ENCODE measurements around the gene HTR5A.
"Not testable (repeated sequence)": the region's sequence is repeated elsewhere in the genome, so short reads cannot be mapped to it uniquely, and the experiment has no call there.

HTR5A gene

DNA sequence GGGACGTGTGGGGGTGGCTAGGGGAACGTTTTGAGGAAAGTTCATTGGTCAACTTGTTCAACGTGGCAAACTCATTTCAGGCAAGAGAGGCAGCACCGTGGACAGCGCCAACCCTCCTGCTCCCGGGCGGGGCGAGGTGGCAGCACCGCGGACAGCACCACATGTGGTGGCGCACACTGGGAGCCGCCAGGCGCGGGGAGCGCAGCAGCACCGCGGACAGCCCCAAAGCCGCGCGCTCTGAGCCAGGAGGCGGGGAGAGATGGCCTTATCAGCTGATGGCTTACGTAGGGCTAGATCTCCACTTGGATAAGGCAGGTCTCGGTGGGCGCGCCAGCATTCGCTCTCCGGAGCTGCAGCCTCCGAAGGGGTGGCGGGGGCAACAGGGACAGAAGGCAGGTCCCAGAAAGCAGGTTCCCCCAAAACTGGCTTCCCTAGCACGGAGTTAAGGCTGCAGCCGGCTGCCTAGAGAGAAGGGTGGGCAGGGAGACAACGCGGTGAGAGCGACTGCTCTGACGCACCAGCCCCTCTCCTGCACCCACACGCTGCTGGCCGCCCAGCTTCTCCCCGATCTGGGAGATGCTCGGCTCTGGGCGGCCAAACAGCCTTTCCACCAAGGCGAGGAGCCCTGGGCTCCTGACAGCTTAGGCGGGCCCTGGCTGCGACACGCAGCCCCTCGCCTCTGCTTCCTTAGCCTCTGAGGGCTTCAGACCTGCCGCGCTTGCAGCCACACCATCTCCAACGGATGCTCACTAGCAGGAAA is at the start of gene HTR5A:
TSS of gene HTR5A (plus strand) at position 333 of the 760 bp plus-strand sequence. CDS start 576 bp downstream, outside the sequence.
- peak; percentile 76 for DNase-seq

GRCh38 chr7:155020996-155021395 is 49.1 kb upstream of the HTR5A start:
- DNase-seq, result no peak

- no peak for DNase-seq
Observed at GRCh38 chr7:155021699-155022145, 48.4 kb upstream of the HTR5A start.

- no peak for DNase-seq
Observed at GRCh38 chr7:155027879-155028278, 42.2 kb upstream of the HTR5A start.

DNA sequence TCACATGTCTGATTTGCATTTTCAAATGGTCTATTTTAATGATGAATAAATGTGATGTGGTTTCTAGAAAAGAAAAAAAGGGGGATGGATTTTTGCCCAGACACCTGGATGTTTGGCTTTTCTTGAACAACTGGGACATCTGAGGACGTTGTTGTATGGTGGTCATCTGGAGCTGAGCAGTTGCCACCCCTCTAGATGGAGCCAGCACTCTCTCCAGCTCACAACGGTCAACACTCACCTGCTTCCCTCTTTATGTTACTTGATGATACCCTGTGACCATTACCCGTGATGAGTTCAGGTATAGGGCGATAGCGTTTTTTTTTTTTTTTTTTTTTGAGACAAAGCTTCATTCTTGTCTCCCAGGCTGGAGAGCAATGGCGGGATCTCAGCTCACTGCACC is 37.1 kb upstream of the HTR5A start:
- no peak for DNase-seq

- not testable (repeated sequence) for DNase-seq
Observed at GRCh38 chr7:155034495-155034894, 35.6 kb upstream of the HTR5A start.

DNA sequence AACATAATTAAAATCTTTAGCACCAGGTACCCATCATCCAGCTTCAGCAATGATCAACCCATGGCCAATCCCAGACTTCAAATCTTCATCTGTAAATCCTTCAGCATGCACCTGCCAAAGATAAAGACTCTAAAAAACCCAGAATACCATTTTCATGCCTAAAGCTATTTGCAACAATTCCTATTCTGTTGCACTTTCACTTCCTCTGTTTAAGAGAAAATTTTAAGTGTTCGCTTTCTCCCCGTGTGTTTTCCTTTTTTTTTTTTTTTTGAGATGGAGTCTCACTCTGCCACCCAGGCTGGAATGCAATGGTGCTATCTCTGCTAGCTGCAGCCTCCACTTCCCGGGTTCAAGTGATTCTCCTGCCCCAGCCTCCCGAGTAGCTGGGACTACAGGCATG is 31.8 kb upstream of the HTR5A start:
- no peak for DNase-seq

DNA sequence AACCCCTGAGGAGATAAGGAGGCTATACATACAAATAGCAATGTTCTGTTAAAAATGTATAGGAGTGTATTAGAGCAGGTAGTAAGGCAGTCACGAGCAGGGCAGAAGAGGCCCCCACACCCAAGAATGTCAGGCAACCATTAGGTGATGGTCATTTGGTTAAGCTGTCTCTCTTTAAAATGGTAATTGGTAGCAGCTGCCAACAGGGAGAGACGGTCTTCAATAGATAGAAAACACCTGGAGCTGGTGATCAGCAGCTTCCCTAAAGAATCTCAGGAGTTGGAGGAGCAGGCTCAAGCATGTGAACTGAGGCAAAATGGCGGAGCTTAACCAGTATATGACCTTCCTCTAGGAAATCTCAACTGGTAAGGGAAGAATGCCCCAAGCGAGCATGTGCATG is 26.4 kb upstream of the HTR5A start:
- DNase-seq, result no peak

DNA sequence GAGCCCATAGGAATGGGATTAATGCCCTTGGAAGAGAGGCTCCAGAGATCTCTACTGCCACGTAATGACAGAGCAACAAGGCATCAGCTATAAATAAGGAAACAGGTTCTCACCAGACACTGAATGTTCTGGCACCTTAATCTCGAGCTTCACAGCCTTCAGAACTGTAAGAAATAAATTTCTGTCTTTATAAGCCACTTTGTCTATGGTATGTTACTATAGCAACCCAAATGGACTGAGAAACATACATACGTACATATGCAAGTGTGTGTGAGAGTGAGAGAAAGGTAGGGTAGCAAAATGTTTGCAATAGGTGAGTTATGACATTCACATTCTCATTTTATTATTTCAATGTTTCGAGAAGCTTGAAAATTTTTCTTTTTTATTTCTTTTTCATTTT is 22.1 kb upstream of the HTR5A start:
- DNase-seq, result no peak

- DNase-seq, result no peak
Observed at GRCh38 chr7:155051355-155051754, 18.8 kb upstream of the HTR5A start.

- DNase-seq, result no peak
Observed at GRCh38 chr7:155053002-155053401, 17.1 kb upstream of the HTR5A start.

GRCh38 chr7:155054761-155055160 is 15.4 kb upstream of the HTR5A start:
- no peak for DNase-seq

- DNase-seq, result no peak
Observed at GRCh38 chr7:155057076-155057475, 13.0 kb upstream of the HTR5A start.

DNA sequence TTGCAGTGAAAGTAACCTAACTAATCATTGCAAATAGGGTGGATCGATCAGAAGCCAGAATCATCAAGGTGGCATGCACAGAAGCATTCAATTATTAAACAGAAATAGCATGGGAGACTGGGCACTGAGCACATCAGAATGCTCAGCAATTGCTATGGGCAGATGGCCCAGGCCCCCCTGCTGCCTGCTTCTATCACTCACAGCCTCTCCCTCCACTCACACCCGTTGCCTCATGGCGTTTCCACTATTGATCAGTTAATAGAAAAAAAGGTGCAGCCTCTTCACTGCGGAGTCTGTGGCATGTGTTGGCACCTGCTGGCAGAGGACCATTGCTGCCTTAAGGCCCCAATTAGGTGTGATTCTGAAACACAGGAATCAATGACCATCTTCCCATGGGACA is 11.2 kb upstream of the HTR5A start:
- DNase-seq, result no peak

DNA sequence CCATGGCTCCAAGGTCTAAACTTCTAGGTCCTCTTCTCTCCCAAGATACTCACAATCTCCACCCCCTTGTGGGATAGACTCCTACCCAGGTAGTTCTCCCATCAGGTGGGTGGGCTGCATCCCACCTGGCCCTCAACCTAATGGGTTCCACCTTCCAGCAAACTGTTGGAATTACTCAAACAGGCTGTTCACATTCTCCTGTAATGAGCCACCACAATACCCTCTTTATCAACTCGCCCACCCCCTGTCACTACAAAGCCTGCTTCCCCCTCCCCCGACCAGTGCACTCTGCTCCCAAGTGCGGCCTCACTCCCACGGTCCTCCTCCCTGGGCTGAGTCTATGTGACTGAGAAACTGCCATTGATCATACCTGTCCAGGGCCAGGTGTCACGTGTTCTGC is 10.4 kb upstream of the HTR5A start:
- no peak for DNase-seq

- DNase-seq, result no peak
Observed at GRCh38 chr7:155062411-155062810, 7.7 kb upstream of the HTR5A start.

- no peak for DNase-seq
Observed at GRCh38 chr7:155064186-155064585, 5.9 kb upstream of the HTR5A start.

GRCh38 chr7:155066417-155066950 is 3.6 kb upstream of the HTR5A start:
- no peak for DNase-seq

GRCh38 chr7:155071121-155071651 is 1.1 kb downstream of the HTR5A start:
- DNase-seq, result no peak

GRCh38 chr7:155071916-155072571 is 1.9 kb downstream of the HTR5A start:
- DNase-seq, result no peak

- no peak for DNase-seq
Observed at GRCh38 chr7:155073922-155074321, 3.8 kb downstream of the HTR5A start.

- no peak for DNase-seq
Observed at GRCh38 chr7:155084021-155084420, 13.9 kb downstream of the HTR5A start.

DNA sequence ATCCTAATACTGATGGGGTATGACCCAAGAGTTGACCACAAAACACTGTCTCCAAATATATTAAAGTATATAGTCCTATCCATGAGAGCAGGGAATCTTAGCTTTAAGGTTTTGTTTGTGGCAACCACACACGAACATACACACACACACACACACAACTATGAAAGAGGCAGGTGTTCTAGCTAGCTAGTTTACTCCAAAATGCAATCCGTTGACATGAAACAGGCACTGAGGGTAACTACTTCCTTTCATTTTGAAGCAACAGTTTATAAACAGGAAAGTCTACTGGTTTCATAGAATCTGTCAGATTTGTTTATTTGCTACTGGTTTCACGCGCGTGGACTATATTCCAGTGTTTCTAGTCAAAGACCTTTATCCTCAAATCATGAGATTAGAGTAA is 14.8 kb downstream of the HTR5A start:
- DNase-seq, result no peak

- no peak for DNase-seq
Observed at GRCh38 chr7:155090684-155091083, 20.6 kb downstream of the HTR5A start.

Data from CD4-positive, alpha-beta T cell treated with Interleukin-10 for 1 hour (primary cell).